Stimulated activated CD8-positive, alpha-beta memory T cell treated with anti-CD3 and anti-CD28 coated beads, Interleukin-7, amount 100 ng/mL, for 4 hours (primary cell): ENCODE results near the gene PCGF3.
"Not testable (repeated sequence)": the region's sequence is repeated elsewhere in the genome, so short reads cannot be mapped to it uniquely, and the experiment has no call there.

Experiments used
- DNase-seq, 2 donors: peaks; one replicate each; pipeline ENCODE4 v3.0.0-alpha.2; 2020; ENCODE audit warnings: low read depth in 2 of 2

PCGF3 gene

DNA sequence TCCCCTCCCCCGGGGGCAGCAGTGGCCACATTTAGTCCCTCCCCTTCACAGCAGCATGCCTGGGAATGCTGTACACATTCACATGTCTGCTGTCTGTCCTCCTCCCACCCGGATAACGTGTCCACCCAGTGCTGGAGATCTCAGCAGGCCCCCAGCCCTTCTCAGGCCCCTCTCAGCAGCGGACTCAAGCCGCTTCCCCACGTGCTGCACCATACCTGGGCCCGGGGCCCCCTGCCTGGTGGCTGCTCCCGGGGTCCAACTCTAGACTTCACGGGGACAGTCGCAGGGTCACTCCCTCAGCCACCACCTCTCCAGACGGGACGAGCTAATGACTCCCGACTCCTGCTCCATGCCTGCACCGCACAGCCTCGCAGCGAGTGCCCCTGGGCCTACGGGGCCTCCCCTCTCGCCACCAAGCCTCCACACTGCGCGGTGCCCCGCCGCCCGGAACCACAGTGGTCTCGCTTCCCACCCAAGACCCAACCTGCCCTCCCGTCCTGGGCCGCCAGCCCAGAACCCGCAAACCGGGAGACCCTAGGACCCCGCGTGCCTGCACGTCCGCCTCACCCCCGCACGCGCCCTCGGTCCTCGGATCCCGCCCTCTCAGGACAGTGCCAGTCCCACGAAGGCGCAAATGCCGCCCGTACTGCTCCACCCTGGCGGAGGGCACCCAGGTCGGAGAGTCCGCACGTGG, 1.3 kb upstream of the PCGF3 start:
- DNase-seq: no peak

DNA sequence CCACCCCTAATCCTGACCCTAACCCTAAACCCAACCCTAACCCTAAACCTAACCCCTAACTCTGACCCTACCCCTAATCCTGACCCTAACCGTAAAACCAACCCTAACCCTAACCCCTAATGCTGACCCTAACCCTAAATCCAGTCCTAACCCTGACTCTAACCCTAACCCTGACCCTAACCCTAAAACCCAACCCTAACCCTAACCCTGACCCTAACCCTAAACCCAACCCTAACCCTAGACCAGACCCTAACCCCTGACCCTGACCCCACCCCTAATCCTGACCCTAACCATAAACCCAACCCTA, 708 bp upstream of the PCGF3 start:
- no peak for DNase-seq

DNA sequence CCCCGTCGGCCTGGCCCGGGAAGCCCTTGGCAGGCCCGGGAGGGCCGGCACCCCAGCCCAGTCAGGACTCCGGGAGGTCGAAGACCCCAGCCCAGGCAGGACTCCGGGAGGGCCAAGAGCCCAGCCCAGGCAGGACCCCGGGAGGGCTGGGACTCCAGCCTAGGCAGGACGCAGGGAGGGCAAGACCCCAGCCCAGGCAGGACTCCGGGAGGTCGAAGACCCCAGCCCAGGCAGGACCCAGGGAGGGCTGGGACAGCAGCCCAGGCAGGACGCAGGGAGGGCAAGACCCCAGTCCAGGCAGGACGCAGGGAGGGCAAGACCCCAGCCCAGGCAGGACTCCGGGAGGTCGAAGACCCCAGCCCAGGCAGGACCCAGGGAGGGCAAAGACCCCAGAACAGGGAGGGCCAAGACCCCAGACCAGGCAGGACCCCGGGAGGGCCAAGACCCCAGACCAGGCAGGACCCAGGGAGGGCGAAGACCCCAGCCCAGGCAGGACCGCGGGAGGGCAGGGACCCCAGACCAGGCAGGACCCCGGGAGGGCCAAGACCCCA, 526 bp downstream of the PCGF3 start:
- not testable (repeated sequence) for DNase-seq

DNA sequence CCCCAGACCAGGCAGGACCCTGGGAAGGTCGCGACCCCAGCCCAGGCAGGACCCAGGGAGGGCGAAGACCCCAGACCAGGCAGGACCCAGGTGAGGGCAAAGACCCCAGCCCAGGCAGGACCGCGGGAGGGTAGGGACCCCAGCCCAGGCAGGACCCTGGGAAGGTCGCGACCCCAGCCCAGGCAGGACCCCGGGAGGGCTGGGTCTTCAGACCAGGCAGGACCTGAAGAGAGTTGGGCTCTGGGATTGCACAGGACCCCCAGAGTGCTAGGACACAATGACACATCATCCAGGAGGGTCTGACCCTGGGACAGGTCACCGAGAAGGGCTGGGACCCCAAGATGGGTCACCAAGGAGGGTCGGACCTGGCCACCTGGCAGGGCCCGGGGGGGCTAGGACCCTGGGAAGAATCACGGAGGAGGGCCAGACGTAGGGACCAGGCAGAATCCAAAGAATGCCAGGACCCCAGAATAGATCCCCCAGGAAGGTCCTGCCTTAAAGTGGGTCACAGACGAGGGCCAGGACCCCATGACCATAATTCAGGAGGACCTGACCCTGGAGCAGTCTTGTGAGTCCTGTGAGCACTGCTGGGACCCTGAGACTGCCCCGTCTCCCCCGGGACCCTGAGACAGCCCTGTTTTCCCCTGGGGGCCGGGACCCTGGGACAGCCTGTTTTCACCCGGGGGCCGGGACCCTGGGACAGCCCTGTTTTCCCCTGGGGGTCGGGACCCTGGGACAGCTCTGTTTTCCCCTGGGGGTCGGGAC, 1.4 kb downstream of the PCGF3 start:
- DNase-seq: no peak

DNA sequence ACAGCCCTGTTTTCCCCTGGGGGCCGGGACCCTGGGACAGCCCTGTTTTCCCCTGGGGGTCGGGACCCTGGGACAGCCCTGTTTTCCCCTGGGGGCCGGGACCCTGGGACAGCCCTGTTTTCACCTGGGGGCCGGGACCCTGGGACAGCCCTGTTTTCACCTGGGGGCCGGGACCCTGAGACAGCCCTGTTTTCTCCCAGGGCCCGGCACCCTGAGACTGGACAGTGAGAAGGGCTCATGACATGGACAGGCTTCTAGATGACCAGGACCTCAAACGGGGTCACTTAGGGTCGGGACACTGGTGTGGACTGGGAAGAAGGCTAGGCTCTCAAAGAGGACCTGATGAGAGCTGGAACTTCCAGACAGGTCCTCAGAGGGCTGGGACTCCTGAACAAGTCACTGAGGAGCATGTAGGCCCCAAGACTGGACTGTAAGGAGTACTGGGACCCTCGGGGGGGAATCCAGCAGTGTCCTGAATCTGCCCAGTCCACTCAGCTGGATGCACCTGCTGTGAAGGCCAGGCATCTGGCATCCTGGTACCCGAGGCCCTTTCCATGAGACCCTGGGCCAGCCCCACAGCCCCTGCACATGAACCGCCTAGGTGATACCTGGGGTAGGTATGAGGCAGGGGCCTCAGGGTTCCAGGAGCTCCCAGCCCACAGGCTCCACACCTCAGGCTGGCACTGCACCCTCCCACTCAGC, 2.4 kb downstream of the PCGF3 start:
- DNase-seq: no peak

DNA sequence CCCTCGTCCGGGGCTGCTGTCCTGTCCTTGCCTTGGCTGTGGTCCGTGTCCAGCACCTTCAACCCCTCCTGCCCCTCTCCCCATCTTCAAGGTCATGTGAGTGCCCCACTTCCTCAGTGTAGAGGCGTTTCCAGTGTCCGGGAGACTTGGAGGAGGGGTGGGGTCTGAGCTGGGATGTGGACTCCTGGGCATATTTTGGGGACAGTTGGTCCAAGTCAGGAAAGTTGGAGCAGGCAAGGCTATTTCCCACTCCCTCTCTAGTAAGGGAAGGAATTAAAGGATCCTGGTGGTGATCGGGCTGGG, 3.0 kb downstream of the PCGF3 start:
- no peak for DNase-seq

DNA sequence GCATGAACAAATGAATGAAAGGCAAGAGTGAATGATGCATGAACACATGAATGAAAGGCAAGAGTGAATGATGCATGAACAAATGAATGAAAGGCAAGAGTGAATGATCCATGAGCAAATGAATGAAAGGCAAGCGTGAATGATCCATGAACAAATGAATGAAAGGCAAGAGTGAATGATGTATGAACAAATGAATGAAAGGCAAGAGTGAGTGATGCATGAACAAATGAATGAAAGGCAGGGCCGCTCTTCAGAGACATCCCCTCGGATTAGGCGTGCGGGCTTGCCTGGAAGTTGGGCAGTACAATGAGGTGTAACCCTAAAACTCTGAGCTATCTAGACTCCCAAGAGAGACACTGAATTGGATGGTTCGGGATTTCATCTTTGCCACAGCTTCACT, 3.7 kb downstream of the PCGF3 start:
- no peak for DNase-seq

DNA sequence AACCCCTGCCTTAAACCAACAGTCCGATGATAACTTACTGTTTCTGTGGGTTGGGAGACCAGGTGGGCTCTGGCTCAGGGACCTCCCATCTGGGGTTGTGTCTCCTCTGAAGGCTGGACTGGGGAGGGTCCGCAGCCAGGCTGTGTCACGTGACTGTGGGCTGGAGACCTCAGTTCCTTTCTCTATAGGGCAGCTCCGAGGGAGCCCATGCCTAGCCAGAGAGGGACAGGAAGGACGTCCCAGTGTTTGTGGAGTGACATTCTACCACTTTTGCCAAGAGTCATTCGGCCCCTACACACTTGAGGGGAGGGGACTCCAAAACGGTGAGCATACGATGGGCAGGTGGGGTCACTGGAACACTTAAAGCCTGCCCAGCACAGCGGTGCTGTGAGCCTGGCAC, 4.5 kb downstream of the PCGF3 start:
- no peak for DNase-seq

DNA sequence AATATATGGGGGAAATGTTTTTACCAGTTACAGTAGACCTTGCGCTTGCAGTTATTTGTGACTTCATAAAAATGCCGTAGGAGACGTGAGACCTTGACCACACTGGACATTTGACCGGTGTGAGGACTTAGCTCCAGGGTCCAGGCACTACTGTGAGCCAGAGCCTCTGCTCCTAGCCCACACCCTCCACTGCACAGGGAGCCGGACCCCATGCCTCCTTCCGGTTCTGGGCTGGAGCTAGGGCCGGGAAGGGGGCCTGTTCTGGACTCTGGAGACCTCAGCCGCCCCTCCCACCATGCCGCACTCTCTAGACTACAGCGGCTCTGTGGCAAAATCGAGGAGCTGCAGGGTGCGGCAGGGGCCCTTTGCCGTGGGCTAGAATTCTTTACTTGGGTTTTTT, 5.3 kb downstream of the PCGF3 start:
- DNase-seq: no peak

DNA sequence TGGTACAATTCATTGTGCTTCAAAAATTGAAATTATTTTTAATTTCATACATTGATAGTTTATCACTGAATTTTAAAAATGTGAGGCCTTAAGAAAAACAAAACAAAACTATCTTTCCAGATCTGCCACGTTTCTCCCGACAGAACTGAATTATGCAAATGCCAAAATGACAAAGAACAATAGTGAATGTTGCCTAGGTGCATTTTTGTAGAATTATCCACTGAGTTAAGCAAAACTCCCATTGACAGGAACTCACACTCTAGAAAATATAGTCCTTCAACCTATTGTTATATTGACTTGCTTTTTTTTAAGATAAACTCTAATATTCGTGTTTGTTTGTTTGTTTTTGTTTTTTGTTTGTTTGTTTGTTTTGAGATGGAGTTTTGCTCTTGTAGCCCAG, 6.5 kb downstream of the PCGF3 start:
- no peak for DNase-seq

DNA sequence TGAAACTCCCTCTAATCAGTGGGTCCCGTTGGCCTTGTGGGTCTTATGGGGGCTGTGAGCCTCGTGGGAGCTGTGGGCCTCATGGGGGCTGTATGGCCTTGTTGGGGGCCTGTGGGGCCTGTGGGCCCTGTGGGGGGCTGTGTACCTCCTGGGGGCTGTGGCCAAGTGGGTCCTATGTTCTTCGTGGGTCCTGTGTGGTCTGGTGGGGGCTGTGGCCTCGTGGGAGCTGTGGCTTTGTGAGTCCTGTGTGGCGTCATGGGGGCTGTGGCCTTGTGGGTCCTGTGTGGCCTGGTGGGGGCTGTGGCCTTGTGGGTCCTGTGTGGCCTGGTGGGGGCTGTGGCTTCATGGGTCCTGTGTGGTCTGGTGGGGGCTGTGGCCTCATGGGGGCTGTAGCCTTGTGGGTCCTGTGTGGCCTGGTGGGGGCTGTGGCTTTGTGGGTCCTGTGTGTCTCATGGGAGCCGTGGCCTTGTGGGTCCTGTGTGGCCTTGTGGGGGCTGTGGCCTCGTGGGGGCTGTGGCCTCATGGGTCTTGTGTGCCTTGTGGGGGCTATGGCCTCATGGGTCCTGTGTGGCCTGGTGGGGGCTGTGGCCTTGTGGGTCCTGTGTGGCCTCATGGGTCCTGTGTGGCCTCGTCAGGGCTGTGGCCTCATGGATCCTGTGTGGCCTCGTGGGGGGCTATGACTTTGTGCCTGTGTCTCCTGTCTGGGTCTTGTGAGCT, 7.4 kb downstream of the PCGF3 start:
- no peak for DNase-seq

DNA sequence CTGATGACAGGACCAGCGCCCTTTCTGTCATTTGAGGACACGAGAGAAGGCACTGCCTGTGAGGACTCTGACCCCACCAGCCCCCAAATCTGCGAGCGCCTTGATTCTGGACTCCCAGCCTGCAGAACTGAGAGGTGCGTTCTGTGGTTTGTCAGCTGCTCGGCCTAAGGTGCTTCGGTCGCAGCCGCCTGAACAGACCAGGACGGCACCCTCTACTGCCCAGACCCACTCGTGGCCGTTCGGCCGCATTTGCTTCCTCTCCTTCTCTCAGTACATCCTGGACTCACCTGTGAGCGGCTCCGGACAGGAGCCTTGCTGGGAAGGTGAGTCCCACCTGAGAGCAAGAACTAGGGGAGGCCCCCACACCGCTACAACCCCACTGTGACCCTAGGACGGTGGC, 8.5 kb downstream of the PCGF3 start:
- no peak for DNase-seq

DNA sequence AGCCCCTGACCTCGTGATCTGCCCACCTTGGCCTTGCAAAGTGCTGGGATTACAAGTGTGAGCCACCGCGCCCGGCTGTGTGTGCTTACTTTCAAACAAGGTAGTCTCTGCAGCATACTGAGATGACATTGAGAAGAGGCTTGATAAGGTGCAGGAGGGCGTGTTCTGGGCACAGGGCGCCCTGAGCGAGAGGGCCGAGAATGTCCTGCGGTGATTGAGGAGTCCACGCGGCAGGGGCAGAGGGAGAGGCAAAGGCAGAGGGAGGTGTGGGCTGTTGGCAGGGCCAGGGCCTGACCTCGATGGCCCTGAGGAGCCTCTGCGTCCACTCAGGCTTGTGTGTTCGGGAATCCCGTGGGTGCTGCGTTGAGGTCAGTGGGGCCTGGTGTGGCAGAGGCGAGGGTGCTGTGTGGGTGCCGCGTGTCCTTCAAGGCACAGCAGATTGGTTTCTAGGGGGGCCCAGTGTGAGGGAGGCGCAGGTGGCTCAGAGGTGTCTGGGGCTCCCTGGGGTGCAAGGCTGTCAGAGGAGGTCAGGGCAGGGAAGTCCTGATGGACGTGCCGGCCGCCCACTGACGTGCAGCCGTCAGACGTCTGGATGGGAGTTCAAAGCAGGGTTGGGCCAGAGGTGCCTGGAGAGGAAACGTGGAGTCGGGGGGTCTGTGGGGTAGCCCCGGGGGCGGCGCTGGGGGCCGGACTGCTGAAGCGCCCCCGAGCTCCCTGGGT, 12.1 kb downstream of the PCGF3 start:
- no peak for DNase-seq

DNA sequence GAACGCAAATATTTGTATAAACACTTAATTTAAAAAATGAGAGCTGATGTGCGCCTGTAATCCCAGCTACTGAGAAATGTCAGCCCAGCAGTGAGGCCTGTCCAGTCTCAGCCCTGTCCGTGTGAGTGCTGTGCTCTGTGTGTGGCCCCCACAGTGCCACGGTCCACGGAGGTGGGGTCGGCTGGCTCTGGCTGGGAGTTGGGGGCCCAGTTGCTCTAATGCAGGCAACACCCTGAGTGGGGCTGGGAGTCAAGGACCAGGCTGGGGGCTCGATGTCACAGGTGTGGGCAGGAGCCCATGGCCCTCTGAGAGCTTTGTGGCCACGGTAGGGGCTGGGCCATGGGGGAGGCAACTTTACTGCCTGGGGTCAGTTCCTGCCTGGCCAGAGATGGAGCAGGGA, 12.8 kb downstream of the PCGF3 start:
- no peak for DNase-seq

DNA sequence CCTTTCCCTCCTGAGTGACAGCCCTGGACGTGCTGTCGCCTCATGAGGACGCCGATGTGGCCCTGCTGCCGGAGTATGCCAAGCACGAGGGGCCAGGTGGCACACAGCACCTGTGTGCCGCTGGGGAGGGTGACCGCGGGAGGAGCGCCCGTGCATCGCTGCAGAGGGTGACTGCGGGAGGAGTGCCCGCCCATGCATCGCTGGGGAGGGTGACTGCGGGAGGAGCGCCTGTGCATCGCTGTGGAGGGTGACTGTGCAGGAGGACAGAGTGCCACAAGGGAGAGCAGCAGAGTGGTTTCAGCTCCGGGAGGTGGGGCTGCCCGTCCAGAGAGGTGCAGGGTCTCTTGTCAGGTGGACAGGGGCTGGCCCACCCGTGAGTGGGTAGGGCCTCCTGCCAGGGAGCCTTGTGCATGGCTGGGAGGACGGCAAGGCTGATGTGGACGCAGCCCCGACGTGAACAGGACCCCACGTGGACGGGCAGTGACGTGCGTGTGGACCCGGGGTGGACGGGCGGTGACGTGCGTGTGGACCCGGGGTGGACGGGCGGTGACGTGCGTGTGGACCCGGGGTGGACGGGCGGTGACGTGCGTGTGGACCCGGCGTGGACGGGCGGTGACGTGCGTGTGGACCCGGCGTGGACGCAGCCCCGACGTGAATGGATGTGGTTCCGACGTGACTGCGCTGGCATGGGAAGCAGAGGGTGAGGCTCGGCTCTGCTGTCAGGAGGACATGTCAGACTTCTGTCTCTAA, 14.7 kb downstream of the PCGF3 start:
- no peak for DNase-seq

DNA sequence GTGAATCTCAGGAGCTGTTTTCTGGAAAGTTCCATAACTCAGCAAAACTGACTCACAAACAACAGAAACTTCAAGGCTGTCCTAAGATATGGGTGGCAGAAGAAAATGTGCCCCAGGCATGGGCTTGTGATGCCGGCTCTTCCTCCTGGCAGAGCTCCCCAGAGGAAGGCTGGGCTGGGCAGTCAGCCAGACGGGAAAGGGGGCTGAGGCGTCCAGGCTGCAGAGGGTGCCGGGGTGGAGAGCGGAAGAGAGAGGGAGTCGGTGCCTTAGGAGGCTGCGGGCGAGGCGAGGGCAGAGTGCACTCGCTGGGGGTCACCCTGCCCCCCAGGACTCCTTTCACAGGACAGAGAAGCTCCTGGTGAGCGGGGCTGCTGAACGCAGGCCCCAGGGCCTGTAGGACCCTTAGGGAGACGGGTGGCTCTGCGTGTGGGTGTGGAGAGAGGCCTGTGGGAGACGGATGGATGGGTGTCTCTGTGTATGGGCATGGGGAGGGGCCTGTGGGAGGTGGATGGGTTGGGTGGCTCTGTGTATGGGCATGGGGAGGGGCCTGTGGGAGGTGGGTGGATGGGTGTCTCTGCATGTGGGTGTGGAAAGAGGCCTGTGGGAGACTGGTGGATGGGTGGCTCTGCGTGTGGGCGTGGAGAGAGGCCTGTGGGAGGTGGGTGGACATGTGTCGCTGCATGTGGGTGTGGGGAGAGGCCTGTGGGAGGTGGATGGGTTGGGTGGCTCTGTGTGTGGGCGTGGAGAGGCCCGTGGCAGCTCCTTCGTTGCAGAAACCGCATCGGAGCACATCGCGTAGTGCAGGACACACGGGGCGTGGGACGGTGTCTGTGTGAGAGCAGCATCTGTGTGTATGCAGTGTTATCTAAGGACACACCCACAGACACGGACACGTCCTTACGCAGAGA, 15.9 kb downstream of the PCGF3 start:
- DNase-seq: no peak

DNA sequence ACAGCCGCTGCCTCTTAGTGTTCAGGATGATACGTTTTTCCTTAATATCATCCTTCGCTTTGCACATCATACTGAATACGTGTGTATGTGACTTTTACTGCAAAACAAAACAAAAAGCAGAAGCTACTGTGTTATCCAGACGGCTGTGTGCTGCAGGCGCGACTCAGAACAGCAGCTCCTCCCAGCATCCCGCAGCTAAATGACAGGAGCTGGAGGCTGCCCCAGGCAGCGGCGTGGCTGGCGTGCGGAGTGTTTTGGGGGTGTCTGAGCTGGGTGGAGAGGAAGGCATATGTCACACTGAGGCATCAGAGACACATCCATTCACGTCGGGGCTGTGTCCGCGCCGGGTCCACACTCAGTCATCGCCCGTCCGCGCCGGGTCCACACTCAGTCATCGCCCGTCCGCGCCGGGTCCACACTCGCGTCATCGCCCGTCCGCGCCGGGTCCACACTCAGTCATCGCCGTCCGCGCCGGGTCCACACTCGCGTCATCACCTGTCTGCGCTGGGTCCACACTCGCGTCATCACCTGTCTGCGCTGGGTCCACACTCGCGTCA, 16.6 kb downstream of the PCGF3 start:
- no peak for DNase-seq

DNA sequence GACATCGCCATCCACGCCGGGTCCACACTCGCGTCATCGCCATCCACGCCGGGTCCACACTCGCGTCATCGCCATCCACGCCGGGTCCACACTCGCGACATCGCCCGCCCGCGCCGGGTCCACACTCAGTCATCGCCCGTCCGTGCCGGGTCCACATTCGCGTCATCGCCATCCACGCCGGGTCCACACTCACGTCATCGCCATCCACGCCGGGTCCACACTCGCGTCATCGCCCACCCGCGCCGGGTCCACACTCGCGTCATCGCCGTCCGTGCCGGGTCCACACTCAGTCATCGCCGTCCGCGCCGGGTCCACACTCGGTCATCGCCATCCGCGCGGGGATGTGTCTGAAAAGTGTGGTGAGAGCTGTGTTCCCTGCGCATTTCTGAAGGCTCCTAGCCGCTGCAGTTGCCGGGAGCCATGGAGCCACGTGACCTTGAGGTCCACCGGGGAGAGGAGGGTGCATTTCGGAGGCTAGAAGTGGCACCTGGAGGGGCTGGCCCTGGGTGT, 17.3 kb downstream of the PCGF3 start:
- no peak for DNase-seq

DNA sequence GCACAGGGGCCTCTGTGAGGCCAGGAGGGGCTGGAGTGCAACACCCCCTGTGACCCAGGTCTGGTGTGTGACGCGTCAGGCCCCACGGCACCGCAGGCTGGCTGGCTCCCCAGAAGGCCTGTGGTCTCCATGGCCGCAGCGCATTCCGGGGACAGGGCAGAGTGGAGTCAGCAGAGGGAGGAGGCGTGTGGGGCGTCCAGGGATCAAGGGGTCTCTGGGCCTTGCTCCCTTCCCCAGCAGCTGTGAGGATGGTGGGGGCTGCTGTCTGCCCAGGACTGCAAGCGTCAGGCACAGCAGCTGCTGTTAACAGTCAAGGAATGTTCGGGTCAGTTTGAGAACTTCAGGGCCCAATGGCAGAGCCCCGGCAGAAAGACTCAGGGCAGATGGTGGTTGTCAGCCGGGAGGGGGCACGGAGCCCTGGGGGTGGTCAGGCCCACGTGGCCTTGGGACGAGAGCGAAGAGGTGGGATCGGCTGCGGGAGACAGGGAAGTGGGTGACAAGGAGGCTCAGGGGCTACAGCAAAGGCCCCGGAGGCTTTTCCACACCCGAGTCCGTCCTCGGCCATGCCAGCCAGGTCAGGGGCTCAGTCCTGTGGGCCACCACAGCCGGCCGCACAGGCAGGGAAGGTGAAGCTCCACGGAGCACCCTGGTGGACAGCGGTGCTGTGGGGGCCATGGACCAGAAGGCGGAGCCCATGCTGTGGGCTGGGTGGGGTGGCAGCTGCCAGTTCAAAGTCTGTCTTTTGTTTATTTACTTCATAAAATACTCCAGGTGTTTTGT, 18.3 kb downstream of the PCGF3 start:
- DNase-seq: no peak
